Measurements from ENCODE around the gene SHMT1.

SHMT1 gene

GRCh38 chr17:18323507-18324139, 39.7 kb downstream of the SHMT1 start:
- Histone ChIP-seq H3K9me3 (no peaks in the 10 kb centered on the region), H3K4me2 (no peak overlapping the region), H3K36me3 (peaks cover 92% of the 10 kb centered on the region), H3K27me3 (no peaks in the 10 kb centered on the region), H3K4me1 (peaks cover 21% of the 10 kb centered on the region), H3K4me3 (no peak overlapping the region), H3K27ac (no peak overlapping the region), H4K20me1 (peaks cover 90% of the 10 kb centered on the region), H3K9ac (no peak overlapping the region)
- no peak for TF ChIP-seq Cebpa-rat (IDR thresholded peaks at IDR 0.05)

- peaks cover 28% of the 10 kb centered on the region for H3K4me1 ChIP-seq
- H3K36me3 ChIP-seq = peaks cover 92% of the 10 kb centered on the region
- H3K4me2 ChIP-seq = no peak overlapping the region
- no peaks in the 10 kb centered on the region for H3K9me3 ChIP-seq
- H3K27me3 ChIP-seq = no peaks in the 10 kb centered on the region
- H3K4me3 ChIP-seq = no peak overlapping the region
- no peak overlapping the region for H3K27ac ChIP-seq
- no peak overlapping the region for H3K9ac ChIP-seq
- TF ChIP-seq Cebpa-rat (IDR thresholded peaks at IDR 0.05) = no peak
- peaks cover 90% of the 10 kb centered on the region for H4K20me1 ChIP-seq
Observed at GRCh38 chr17:18323007-18323406, 40.3 kb downstream of the SHMT1 start.

- no peaks in the 10 kb centered on the region for H3K9me3 ChIP-seq
- H3K4me2 ChIP-seq = no peak overlapping the region
- H3K4me3 ChIP-seq = no peak overlapping the region
- H3K9ac ChIP-seq = no peak overlapping the region
- no peak overlapping the region for H3K27ac ChIP-seq
- no peak for TF ChIP-seq Cebpa-rat (IDR thresholded peaks at IDR 0.05)
- H3K36me3 ChIP-seq = peaks cover 93% of the 10 kb centered on the region
- H3K4me1 ChIP-seq = peaks cover 32% of the 10 kb centered on the region
- peaks cover 90% of the 10 kb centered on the region for H4K20me1 ChIP-seq
- H3K27me3 ChIP-seq = no peaks in the 10 kb centered on the region
Observed at GRCh38 chr17:18322522-18322921, 40.8 kb downstream of the SHMT1 start.

GRCh38 chr17:18321309-18321708, 42.0 kb downstream of the SHMT1 start:
- Histone ChIP-seq H3K4me1 (peaks cover 45% of the 10 kb centered on the region), H4K20me1 (peaks cover 90% of the 10 kb centered on the region)

GRCh38 chr17:18320301-18320700, 43.0 kb downstream of the SHMT1 start:
- peaks cover 83% of the 10 kb centered on the region for H4K20me1 ChIP-seq
- H3K27me3 ChIP-seq = no peaks in the 10 kb centered on the region
- no peaks in the 10 kb centered on the region for H3K9me3 ChIP-seq
- 0 out of 2 replicates have a peak overlapping the region, but pooled peaks have one; percentile 94 for H3K4me2 ChIP-seq
- peaks cover 84% of the 10 kb centered on the region for H3K36me3 ChIP-seq
- 0 out of 2 replicates have a peak overlapping the region, but pooled peaks have one; percentile 19 for H3K9ac ChIP-seq
- H3K4me3 ChIP-seq = no peak overlapping the region
- no peak for TF ChIP-seq Cebpa-rat (IDR thresholded peaks at IDR 0.05)
- no peak overlapping the region for H3K27ac ChIP-seq
- peaks cover 53% of the 10 kb centered on the region for H3K4me1 ChIP-seq

More at GRCh38 chr17:18321309-18321708, 42.0 kb downstream of the SHMT1 start:
- Histone ChIP-seq H3K9me3 (no peaks in the 10 kb centered on the region), H3K27ac (no peak overlapping the region), H3K27me3 (no peaks in the 10 kb centered on the region), H3K4me2 (no peak overlapping the region), H3K36me3 (peaks cover 93% of the 10 kb centered on the region), H3K9ac (no peak overlapping the region), H3K4me3 (no peak overlapping the region)
- TF ChIP-seq Cebpa-rat (IDR thresholded peaks at IDR 0.05) = no peak

GRCh38 chr17:18319604-18320256, 43.6 kb downstream of the SHMT1 start:
- Histone ChIP-seq H3K27ac (no peak overlapping the region), H3K4me2 (peak overlapping the region; percentile 94), H3K4me3 (no peak overlapping the region), H3K9me3 (no peaks in the 10 kb centered on the region), H3K27me3 (no peaks in the 10 kb centered on the region), H3K36me3 (peaks cover 78% of the 10 kb centered on the region), H3K4me1 (peaks cover 53% of the 10 kb centered on the region), H4K20me1 (peaks cover 77% of the 10 kb centered on the region), H3K9ac (peak overlapping the region; percentile 22; the same call in 1 of the 2 replicates)
- TF ChIP-seq Cebpa-rat (IDR thresholded peaks at IDR 0.05) = no peak

- Histone ChIP-seq H3K27me3 (no peaks in the 10 kb centered on the region), H3K4me2 (peak overlapping the region; percentile 94), H3K27ac (no peak overlapping the region), H3K4me1 (peaks cover 54% of the 10 kb centered on the region), H3K9ac (peak overlapping the region; percentile 64), H4K20me1 (peaks cover 71% of the 10 kb centered on the region), H3K4me3 (no peak overlapping the region), H3K9me3 (no peaks in the 10 kb centered on the region), H3K36me3 (peaks cover 70% of the 10 kb centered on the region)
- no peak for TF ChIP-seq Cebpa-rat (IDR thresholded peaks at IDR 0.05)
Observed at GRCh38 chr17:18318771-18319450, 44.4 kb downstream of the SHMT1 start.

GRCh38 chr17:18318117-18318516, 45.2 kb downstream of the SHMT1 start:
- Histone ChIP-seq H3K4me3 (no peak overlapping the region), H3K4me2 (peak overlapping the region; percentile 94)

GRCh38 chr17:18315961-18316360, 47.4 kb downstream of the SHMT1 start:
- Histone ChIP-seq H3K9ac (peak overlapping the region; percentile 95), H3K27ac (peak overlapping the region; percentile 91), H3K4me2 (peak overlapping the region; percentile 94), H3K4me3 (peak overlapping the region; percentile 93), H3K9me3 (no peaks in the 10 kb centered on the region), H4K20me1 (peaks cover 80% of the 10 kb centered on the region), H3K36me3 (peaks cover 70% of the 10 kb centered on the region), H3K27me3 (no peaks in the 10 kb centered on the region), H3K4me1 (peaks cover 82% of the 10 kb centered on the region)
- no peak for TF ChIP-seq Cebpa-rat (IDR thresholded peaks at IDR 0.05)

More at GRCh38 chr17:18318117-18318516, 45.2 kb downstream of the SHMT1 start:
- H4K20me1 ChIP-seq = peaks cover 71% of the 10 kb centered on the region
- 0 out of 2 replicates have a peak overlapping the region, but pooled peaks have one; percentile 4 for H3K27ac ChIP-seq
- TF ChIP-seq Cebpa-rat (IDR thresholded peaks at IDR 0.05) = no peak
- H3K27me3 ChIP-seq = no peaks in the 10 kb centered on the region
- H3K9me3 ChIP-seq = no peaks in the 10 kb centered on the region
- peak overlapping the region; percentile 64 for H3K9ac ChIP-seq
- H3K36me3 ChIP-seq = peaks cover 63% of the 10 kb centered on the region
- peaks cover 62% of the 10 kb centered on the region for H3K4me1 ChIP-seq

GRCh38 chr17:18315562-18315922, 47.8 kb downstream of the SHMT1 start:
- H3K4me1 ChIP-seq = peaks cover 80% of the 10 kb centered on the region
- no peak for TF ChIP-seq Cebpa-rat (IDR thresholded peaks at IDR 0.05)
- peak overlapping the region; percentile 91 for H3K27ac ChIP-seq
- no peaks in the 10 kb centered on the region for H3K27me3 ChIP-seq
- H3K36me3 ChIP-seq = peaks cover 70% of the 10 kb centered on the region
- peak overlapping the region; percentile 93 for H3K4me3 ChIP-seq
- H3K4me2 ChIP-seq = peak overlapping the region; percentile 94
- H4K20me1 ChIP-seq = peaks cover 80% of the 10 kb centered on the region
- H3K9me3 ChIP-seq = no peaks in the 10 kb centered on the region
- H3K9ac ChIP-seq = peak overlapping the region; percentile 95
